Natural killer cell (primary cell): ENCODE measurements around the gene VRTN. TPM values are rescaled to one million over a fixed set of nuclear protein-coding genes. Genes with fewer than 3 reads are reported as not detected.

ENCODE experiments used
- ATAC-seq, 3 donors: fragments of 150-1000 bp in 2 of 3; fragments of 200-7000 bp in 1 of 3; cut with Tn5 transposase; 1 replicate in 1 of 3; 2 replicates in 2 of 3; pipeline ENCODE4 v1.10.0; 2021; ENCODE audit warnings: mild to moderate bottlenecking in 2 of 3, moderate library complexity in 2 of 3
- DNase-seq, 2 donors: peaks; one replicate each; pipeline versions ENCODE4 v3.0.0 to v3.0.0-alpha.2; 2013 to 2021; ENCODE audit warnings: mixed read lengths in 1 of 2
- H3K27ac ChIP-seq: one replicate; pipeline ENCODE4 v1.5.1; 2013; ENCODE audit warnings: mild to moderate bottlenecking, low read length
- H3K27me3 ChIP-seq: one replicate; pipeline ENCODE4 v1.6.1; 2013; ENCODE audit warnings: low read length; ENCODE audit not compliant: control insufficient read depth, insufficient read depth
- H3K36me3 ChIP-seq: one replicate; pipeline ENCODE4 v1.6.1; 2013; ENCODE audit warnings: low read length; ENCODE audit not compliant: control insufficient read depth, insufficient read depth
- H3K4me1 ChIP-seq: one replicate; pipeline ENCODE4 v1.6.1; 2013; ENCODE audit warnings: low read length; ENCODE audit not compliant: control insufficient read depth, insufficient read depth
- H3K4me3 ChIP-seq: one replicate; pipeline ENCODE4 v1.5.1; 2013; ENCODE audit warnings: low read length
- H3K9me3 ChIP-seq: one replicate; pipeline ENCODE4 v1.6.1; 2013; ENCODE audit warnings: low read length; ENCODE audit not compliant: control insufficient read depth, insufficient read depth
- H3K27ac Mint-ChIP-seq, 2 donors: one replicate each; pipeline ENCODE4 v1.8.0; 2022; ENCODE audit warnings: mild to moderate bottlenecking in 2 of 2, mixed read lengths in 2 of 2, moderate library complexity in 1 of 2
- H3K27me3 Mint-ChIP-seq, 2 donors: one replicate each; pipeline ENCODE4 v1.8.0; 2022; ENCODE audit warnings: low read depth in 2 of 2, mixed read lengths in 2 of 2
- H3K36me3 Mint-ChIP-seq: one replicate; pipeline ENCODE4 v1.8.0; 2022; ENCODE audit warnings: mixed read lengths
- H3K4me1 Mint-ChIP-seq, 2 donors: one replicate each; pipeline ENCODE4 v1.8.0; 2022; ENCODE audit warnings: mixed read lengths in 2 of 2
- H3K4me3 Mint-ChIP-seq: one replicate; pipeline ENCODE4 v1.8.0; 2022; ENCODE audit warnings: mild to moderate bottlenecking, moderate library complexity, mixed read lengths
- H3K9me3 Mint-ChIP-seq, 2 donors: one replicate each; pipeline ENCODE4 v1.8.0; 2022; ENCODE audit warnings: mixed read lengths in 2 of 2
- CTCF ChIP-seq: fragments of 200-600 bp; IDR thresholded peaks from one replicate; pipeline ENCODE4 v1.8.0; 2022; ENCODE audit warnings: antibody characterized with exemption
- WGBS: methylation state at CpG from one replicate; pipeline ENCODE4 v1.1.7; 2013; ENCODE audit warnings: missing lambda C conversion rate; ENCODE audit not compliant: insufficient coverage; 5-methylcytosine and 5-hydroxymethylcytosine counted together
- intact Hi-C: fragments of 100-400 bp; cut with micrococcal nuclease; formaldehyde crosslinking; loops from one replicate; pipeline ENCODE4 v1.14.2; 2022
- total RNA-seq, 4 donors: library from RNA; stranded (reverse); fragments of 120-200 nt in 1 of 4; gene quantifications; one replicate each; pipeline versions ENCODE4 v1.2.3 to v1.2.4, GENCODE V29; 2013 to 2022

The VRTN gene
- total RNA-seq, 3 donors from 2014 or later (not counting 1 experiment from before 2014, with no cell fraction given), result not detected

- no peaks in the 10 kb centered on the region for H3K4me1 ChIP-seq
- WGBS, result 94% methylated on average over 2 of the region's 3 CpGs
Measured at GRCh38 chr14:74391479-74391878, 43.2 kb downstream of the VRTN start.

GRCh38 chr14:74392616-74393570, 44.6 kb downstream of the VRTN start:
- no peaks in the 10 kb centered on the region for H3K36me3 ChIP-seq
- no peak overlapping the region for H3K4me3 ChIP-seq
- H3K27me3 ChIP-seq, result no peaks in the 10 kb centered on the region
- intact Hi-C loops, result no loop called here
- no peak for TF ChIP-seq CTCF
- no peaks in the 10 kb centered on the region for H3K9me3 ChIP-seq
- peaks cover 13 to 32% of the 10 kb centered on the region in 2 donors for H3K27me3 Mint-ChIP-seq
- DNase-seq, result no peak
- H3K9me3 Mint-ChIP-seq, result no peaks in the 10 kb centered on the region
- H3K4me1 ChIP-seq, result no peaks in the 10 kb centered on the region
- no peaks in the 10 kb centered on the region for H3K4me1 Mint-ChIP-seq
- H3K27ac Mint-ChIP-seq, result no peak overlapping the region
- no peak overlapping the region for H3K4me3 Mint-ChIP-seq
- 86% methylated on average over 16 of the region's 16 CpGs for WGBS
- H3K27ac ChIP-seq, result no peak overlapping the region
- no peak for ATAC-seq
- H3K36me3 Mint-ChIP-seq, result no peaks in the 10 kb centered on the region

More at GRCh38 chr14:74391479-74391878, 43.2 kb downstream of the VRTN start:
- Mint-ChIP-seq H3K27ac (no peak overlapping the region), H3K36me3 (no peaks in the 10 kb centered on the region), H3K4me1 (no peaks in the 10 kb centered on the region), H3K27me3 (peaks cover 8 to 30% of the 10 kb centered on the region in 2 donors), H3K9me3 (no peaks in the 10 kb centered on the region), H3K4me3 (no peak overlapping the region)
- no peaks in the 10 kb centered on the region for H3K9me3 ChIP-seq
- H3K27me3 ChIP-seq, result no peaks in the 10 kb centered on the region
- H3K36me3 ChIP-seq, result no peaks in the 10 kb centered on the region
- no peak overlapping the region for H3K4me3 ChIP-seq
- intact Hi-C loops, result no loop called here
- no peak overlapping the region for H3K27ac ChIP-seq
- ATAC-seq, result no peak
- no peak for TF ChIP-seq CTCF
- DNase-seq, result no peak

- no peaks in the 10 kb centered on the region for H3K36me3 ChIP-seq
- H3K4me1 ChIP-seq, result no peaks in the 10 kb centered on the region
- Mint-ChIP-seq H3K4me3 (no peak overlapping the region), H3K4me1 (no peaks in the 10 kb centered on the region), H3K27me3 (peaks cover 16 to 33% of the 10 kb centered on the region in 2 donors), H3K36me3 (no peaks in the 10 kb centered on the region), H3K27ac (no peak overlapping the region), H3K9me3 (no peaks in the 10 kb centered on the region)
- no peak for ATAC-seq
- no peak for DNase-seq
- H3K27ac ChIP-seq, result no peak overlapping the region
- no peaks in the 10 kb centered on the region for H3K9me3 ChIP-seq
- no peaks in the 10 kb centered on the region for H3K27me3 ChIP-seq
- 80% methylated on average over 2 of the region's 2 CpGs for WGBS
- intact Hi-C loops, result no loop called here
- no peak overlapping the region for H3K4me3 ChIP-seq
- no peak for TF ChIP-seq CTCF
Measured at GRCh38 chr14:74394549-74394948, 46.3 kb downstream of the VRTN start.
